Measurements from ENCODE around the gene UBE2Q2. TPM values are rescaled to one million over a fixed set of nuclear protein-coding genes. Genes with fewer than 3 reads are reported as not detected.

UBE2Q2 gene
- total and polyA plus RNA-seq, 9 of the 15 experiments (the other 6 are each of a cell fraction or from before 2014, with no cell fraction given): 6.2 to 24.0 (median 16.2) TPM

DNA sequence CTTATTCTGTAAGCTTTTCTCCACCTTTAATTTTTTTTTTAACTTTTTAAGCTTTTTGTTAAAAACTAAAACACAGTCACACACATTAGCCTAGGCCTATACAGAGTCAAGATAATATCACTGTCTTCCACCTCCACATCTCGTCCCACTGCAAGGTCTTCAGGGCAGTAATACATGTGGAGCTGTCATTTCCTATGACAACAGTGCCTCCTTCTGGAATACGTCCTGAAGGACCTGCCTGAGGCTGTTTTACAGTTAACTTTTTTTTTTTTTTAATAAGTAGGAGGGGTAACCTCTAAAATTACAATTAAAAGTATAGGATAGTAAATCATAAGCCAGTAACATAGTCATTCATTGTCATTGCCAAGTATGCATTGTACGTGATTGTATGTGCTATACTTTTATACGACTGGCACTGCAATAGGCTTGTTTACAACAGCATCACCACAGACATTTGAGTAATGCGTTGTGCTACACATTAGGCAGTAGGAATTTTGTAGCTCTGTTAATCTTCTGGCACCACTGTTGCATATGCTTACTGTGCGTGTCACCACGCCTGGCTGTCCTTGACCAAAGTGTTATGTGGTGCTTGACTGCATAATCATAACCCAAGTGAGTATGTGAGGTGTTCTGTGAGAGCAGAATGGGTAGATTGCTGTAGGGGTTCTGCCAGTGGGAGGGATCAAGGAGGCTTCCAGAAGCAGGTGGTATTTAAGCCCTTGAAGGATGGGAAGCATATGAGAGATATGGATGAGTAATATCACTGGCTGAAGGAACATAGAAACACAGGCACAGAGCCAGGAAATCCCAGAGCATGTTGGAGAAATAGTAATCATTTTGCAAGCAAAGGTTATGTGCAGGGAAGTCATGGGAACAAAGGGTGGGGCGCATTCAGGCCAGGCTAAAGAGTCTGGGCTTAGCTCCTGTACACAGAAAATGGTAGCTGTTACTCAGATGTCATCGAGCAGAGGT lies 78.8 kb downstream of the UBE2Q2 start (continued):
- TF ChIP-seq, protein P1, sequence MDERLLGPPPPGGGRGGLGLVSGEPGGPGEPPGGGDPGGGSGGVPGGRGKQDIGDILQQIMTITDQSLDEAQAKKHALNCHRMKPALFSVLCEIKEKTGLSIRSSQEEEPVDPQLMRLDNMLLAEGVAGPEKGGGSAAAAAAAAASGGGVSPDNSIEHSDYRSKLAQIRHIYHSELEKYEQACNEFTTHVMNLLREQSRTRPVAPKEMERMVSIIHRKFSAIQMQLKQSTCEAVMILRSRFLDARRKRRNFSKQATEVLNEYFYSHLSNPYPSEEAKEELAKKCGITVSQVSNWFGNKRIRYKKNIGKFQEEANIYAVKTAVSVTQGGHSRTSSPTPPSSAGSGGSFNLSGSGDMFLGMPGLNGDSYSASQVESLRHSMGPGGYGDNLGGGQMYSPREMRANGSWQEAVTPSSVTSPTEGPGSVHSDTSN (CRISPR knock-in tag; IDR thresholded peaks at IDR 0.05; ENCODE audit: low read depth): no peak
- TF ChIP-seq, protein P1 (tag; conservative IDR thresholded peaks at IDR 0.05; ENCODE audit: low read depth): 0 out of 2 replicates have a peak, but pooled peaks have one; percentile 19

DNA sequence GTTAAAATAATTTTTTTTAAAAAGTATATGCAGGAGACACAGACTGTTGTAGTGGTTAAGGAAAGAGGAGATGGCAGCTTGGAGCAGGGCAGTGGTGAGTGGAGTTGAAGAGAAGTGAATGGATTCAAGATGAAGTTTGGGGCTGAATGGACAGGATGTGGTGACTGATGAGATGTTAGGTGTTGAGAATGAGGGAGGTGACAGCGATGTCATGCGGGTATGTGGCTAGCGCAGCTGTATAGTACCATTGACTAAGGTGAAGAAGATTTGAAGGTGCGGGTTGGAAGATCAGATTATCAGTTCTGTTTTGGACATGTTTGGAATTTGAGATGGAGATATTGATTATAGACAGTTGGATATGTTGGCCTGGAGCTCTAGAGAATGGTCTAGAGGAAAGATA lies 80.5 kb downstream of the UBE2Q2 start:
- H4K20me1 ChIP-seq (replicated peaks; ENCODE audit: control insufficient read depth, insufficient read depth, low read length): peaks cover 4% of the 10 kb centered on the region
- ChIA-PET CTCF (ENCODE audit: low intra/inter-chr PET ratio) (no interaction called here), POLR2A (interaction anchor here (0.6 to 1.8 kb wide), 5 partner anchors 8 to 104 kb away, joined by 3 to 4 read pairs (median 3); no protein-coding TSS in a partner anchor)
- H3K27me3 ChIP-seq (ENCODE audit: control insufficient read depth in 2 of 2, insufficient read depth in 2 of 2, low read length in 2 of 2): no peaks in the 10 kb centered on the region
- FAIRE-seq: no peak
- H3K79me2 ChIP-seq (ENCODE audit: control insufficient read depth, insufficient read depth, low read length): peaks cover 10% of the 10 kb centered on the region; the same call in 1 of the 3 replicates
- no peak overlapping the region for H3K4me3 ChIP-seq
- H3K9me3 ChIP-seq (replicated peaks; ENCODE audit: control insufficient read depth, insufficient read depth, low read depth, low read length): no peaks in the 10 kb centered on the region
- H3K27ac ChIP-seq (ENCODE audit: extremely low read depth, low read depth, low read length): no peak overlapping the region
- no peak overlapping the region for H3K4me2 ChIP-seq (ENCODE audit: insufficient read depth, low read length)
- peaks cover 83% of the 10 kb centered on the region for H3K36me3 ChIP-seq (ENCODE audit: control insufficient read depth, insufficient read depth, low read length)
- 93% methylated on average over 4 of the region's 4 CpGs for WGBS (ENCODE audit: insufficient coverage, low coverage, missing lambda C conversion rate)
- intact Hi-C loops (cut with micrococcal nuclease): loop anchor here (10.0 kb wide), 2 partner anchors 221 to 239 kb away; no protein-coding TSS in a partner anchor
- no peaks in the 10 kb centered on the region for H3K9me1 ChIP-seq (ENCODE audit: control insufficient read depth, insufficient read depth, low read length)
- in situ Hi-C loops (cut with MboI): loop anchor here (5.0 kb wide), 1 partner anchor 111 kb away; no protein-coding TSS in a partner anchor
- H2AFZ ChIP-seq (ENCODE audit: low read depth, low read length): no peak overlapping the region
- no TSS peak for BruUV-seq (replicated peaks)
- H3K4me1 ChIP-seq (replicated peaks in 1 of 2; ENCODE audit: control insufficient read depth in 2 of 2, insufficient read depth in 2 of 2, low read length in 2 of 2): peaks cover 0 to under 1% of the 10 kb centered on the region in 2 experiments; a peak in 1 of 5 replicates
- no peak for ATAC-seq
- no peak for DNase-seq (ENCODE audit: extremely low read depth in 1 of 4, low spot score in 3 of 4)
- no peak overlapping the region for H3K9ac ChIP-seq (ENCODE audit: insufficient read depth in 1 of 2, low read depth in 2 of 2, low read length in 2 of 2)
- TF ChIP-seq PTRF (tag; IDR thresholded peaks at IDR 0.05) (no peak), ZNF707 (CRISPR knock-in tag; conservative IDR thresholded peaks at IDR 0.05) (no peak), DNMT1 (IDR thresholded peaks at IDR 0.05) (no peak), NBN (IDR thresholded peaks at IDR 0.05; ENCODE audit: low read depth) (no peak), RBM14 (IDR thresholded peaks at IDR 0.05; ENCODE audit: borderline replicate concordance, insufficient read depth, low read depth, low read length) (no peak), CBFA2T3 (IDR thresholded peaks at IDR 0.05) (no peak), PHF8 (IDR thresholded peaks at IDR 0.05; ENCODE audit: borderline replicate concordance, low read length) (no peak), TAF9B (IDR thresholded peaks at IDR 0.05; ENCODE audit: partially characterized antibody) (no peak), ZNF143 (CRISPR knock-in tag; IDR thresholded peaks at IDR 0.05) (no peak), ZNF699 (CRISPR knock-in tag; IDR thresholded peaks at IDR 0.05; ENCODE audit: insufficient replicate concordance) (no peak), SMARCC2 (IDR thresholded peaks at IDR 0.05; ENCODE audit: low read depth) (no peak), NR4A1 (CRISPR knock-in tag; IDR thresholded peaks at IDR 0.05) (no peak), NR4A1 (tag; IDR thresholded peaks at IDR 0.05) (no peak)

All from K562 (cell line).